ENCODE results near the gene LYPD6.

LYPD6 gene

DNA sequence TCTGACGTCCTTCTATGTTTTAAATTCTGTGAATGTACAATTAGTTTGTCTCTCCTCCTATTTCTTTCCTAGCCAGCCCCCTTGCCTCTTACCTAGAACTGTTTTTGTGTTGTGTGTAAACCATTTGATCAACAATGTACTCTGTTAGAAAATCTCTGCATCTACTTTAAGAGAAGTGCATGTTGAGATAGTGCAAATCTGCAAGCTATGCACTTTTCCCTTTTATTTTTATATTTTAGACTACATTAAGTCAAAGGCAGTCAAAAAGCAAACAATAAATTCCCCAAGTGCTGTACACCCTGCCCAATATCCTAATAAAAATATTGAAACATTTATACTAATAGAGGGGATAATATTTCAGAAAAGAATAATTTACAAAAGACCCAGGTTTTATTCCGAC is 13.7 kb downstream of the LYPD6 start:
- Histone ChIP-seq H3K4me1 (ENCODE audit: insufficient read depth, low read length) (no peaks in the 10 kb centered on the region), H3K4me2 (ENCODE audit: insufficient read depth, low read length) (no peak overlapping the region), H4K20me1 (ENCODE audit: insufficient read depth, low read length) (no peaks in the 10 kb centered on the region), H3K9ac (ENCODE audit: low read depth, low read length) (no peak overlapping the region), H3K36me3 (ENCODE audit: insufficient read depth, low read length) (no peaks in the 10 kb centered on the region), H2AFZ (ENCODE audit: low read depth, low read length) (no peak overlapping the region), H3K27me3 (ENCODE audit: insufficient read depth, low read length, poor library complexity) (no peaks in the 10 kb centered on the region), H3K27ac (ENCODE audit: low read length) (no peak overlapping the region), H3K9me3 (ENCODE audit: insufficient read depth, low read length, severe bottlenecking) (no peaks in the 10 kb centered on the region), H3K4me3 (ENCODE audit: low read depth in 1 of 2, low read length in 2 of 2) (no peak overlapping the region), H3K79me2 (ENCODE audit: insufficient read depth, low read length) (no peaks in the 10 kb centered on the region)
- TF ChIP-seq, protein P1, sequence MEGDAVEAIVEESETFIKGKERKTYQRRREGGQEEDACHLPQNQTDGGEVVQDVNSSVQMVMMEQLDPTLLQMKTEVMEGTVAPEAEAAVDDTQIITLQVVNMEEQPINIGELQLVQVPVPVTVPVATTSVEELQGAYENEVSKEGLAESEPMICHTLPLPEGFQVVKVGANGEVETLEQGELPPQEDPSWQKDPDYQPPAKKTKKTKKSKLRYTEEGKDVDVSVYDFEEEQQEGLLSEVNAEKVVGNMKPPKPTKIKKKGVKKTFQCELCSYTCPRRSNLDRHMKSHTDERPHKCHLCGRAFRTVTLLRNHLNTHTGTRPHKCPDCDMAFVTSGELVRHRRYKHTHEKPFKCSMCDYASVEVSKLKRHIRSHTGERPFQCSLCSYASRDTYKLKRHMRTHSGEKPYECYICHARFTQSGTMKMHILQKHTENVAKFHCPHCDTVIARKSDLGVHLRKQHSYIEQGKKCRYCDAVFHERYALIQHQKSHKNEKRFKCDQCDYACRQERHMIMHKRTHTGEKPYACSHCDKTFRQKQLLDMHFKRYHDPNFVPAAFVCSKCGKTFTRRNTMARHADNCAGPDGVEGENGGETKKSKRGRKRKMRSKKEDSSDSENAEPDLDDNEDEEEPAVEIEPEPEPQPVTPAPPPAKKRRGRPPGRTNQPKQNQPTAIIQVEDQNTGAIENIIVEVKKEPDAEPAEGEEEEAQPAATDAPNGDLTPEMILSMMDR (IDR thresholded peaks at IDR 0.05; ENCODE audit: borderline replicate concordance, extremely low read depth, low read length, poor library complexity, severe bottlenecking): no peak
- TF ChIP-seq EZH2 (IDR thresholded peaks at IDR 0.05; ENCODE audit: borderline replicate concordance, low read depth, low read length, severe bottlenecking): no peak
- DNase-seq (no peak), ATAC-seq (ENCODE audit: insufficient read depth, low read depth) (no peak)

DNA sequence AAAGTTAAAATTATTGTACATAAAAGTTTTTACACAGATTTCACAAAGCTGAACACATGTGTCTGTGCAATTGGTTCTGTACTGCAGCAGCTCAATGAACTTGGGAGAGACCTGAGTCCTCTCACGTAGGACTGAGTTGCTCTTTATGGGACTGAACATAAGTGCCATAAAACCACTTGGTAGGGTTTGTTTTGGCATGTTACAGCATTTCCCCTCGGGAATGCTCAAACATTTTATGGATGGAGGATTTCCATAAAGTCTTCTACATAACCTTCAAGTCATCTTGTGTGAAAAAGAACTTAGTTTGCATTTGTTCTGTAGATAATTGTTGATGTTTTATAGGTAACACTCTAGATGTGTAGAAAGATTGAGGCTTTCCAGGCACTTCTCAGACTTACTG is 15.9 kb downstream of the LYPD6 start:
- DNase-seq: no peak
- H3K27me3 ChIP-seq (ENCODE audit: insufficient read depth, low read length, poor library complexity): no peaks in the 10 kb centered on the region
- no peaks in the 10 kb centered on the region for H3K36me3 ChIP-seq (ENCODE audit: insufficient read depth, low read length)
- no peaks in the 10 kb centered on the region for H3K9me3 ChIP-seq (ENCODE audit: insufficient read depth, low read length, severe bottlenecking)
- H4K20me1 ChIP-seq (ENCODE audit: insufficient read depth, low read length): no peaks in the 10 kb centered on the region
- no peak overlapping the region for H2AFZ ChIP-seq (ENCODE audit: low read depth, low read length)
- H3K4me2 ChIP-seq (ENCODE audit: insufficient read depth, low read length): no peak overlapping the region
- TF ChIP-seq EZH2 (IDR thresholded peaks at IDR 0.05; ENCODE audit: borderline replicate concordance, low read depth, low read length, severe bottlenecking): no peak
- TF ChIP-seq, protein P1 (IDR thresholded peaks at IDR 0.05; ENCODE audit: borderline replicate concordance, extremely low read depth, low read length, poor library complexity, severe bottlenecking): no peak
- no peaks in the 10 kb centered on the region for H3K4me1 ChIP-seq (ENCODE audit: insufficient read depth, low read length)
- H3K4me3 ChIP-seq (ENCODE audit: low read depth in 1 of 2, low read length in 2 of 2): no peak overlapping the region
- H3K79me2 ChIP-seq (ENCODE audit: insufficient read depth, low read length): no peaks in the 10 kb centered on the region
- H3K9ac ChIP-seq (ENCODE audit: low read depth, low read length): no peak overlapping the region
- no peak overlapping the region for H3K27ac ChIP-seq (ENCODE audit: low read length)
- ATAC-seq (ENCODE audit: insufficient read depth, low read depth): no peak

DNA sequence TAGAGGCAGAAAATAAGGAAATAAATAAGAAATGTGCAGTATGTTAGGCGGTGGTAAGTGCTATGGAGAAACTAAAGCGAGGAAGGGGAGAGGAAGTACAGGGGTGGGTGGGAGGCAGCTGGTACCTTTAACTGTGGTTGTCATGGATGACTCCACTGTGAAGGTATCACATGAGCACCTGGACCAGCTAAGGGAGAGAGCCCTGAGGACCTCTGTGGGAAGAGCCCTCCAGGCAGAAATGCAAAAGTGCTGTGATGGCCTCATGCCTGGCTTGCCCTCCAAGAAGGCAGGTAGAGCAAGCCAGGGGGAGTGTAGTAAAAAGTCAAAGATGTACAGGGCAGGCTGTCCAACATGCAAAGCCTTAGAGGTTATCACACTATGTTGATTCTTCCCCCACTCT is 17.9 kb downstream of the LYPD6 start:
- no peak overlapping the region for H3K4me3 ChIP-seq (ENCODE audit: low read depth in 1 of 2, low read length in 2 of 2)
- H3K9ac ChIP-seq (ENCODE audit: low read depth, low read length): no peak overlapping the region
- no peak overlapping the region for H3K4me2 ChIP-seq (ENCODE audit: insufficient read depth, low read length)
- H3K4me1 ChIP-seq (ENCODE audit: insufficient read depth, low read length): no peaks in the 10 kb centered on the region
- H2AFZ ChIP-seq (ENCODE audit: low read depth, low read length): no peak overlapping the region
- no peaks in the 10 kb centered on the region for H3K9me3 ChIP-seq (ENCODE audit: insufficient read depth, low read length, severe bottlenecking)
- no peak for ATAC-seq (ENCODE audit: insufficient read depth, low read depth)
- H3K36me3 ChIP-seq (ENCODE audit: insufficient read depth, low read length): no peaks in the 10 kb centered on the region
- no peaks in the 10 kb centered on the region for H3K27me3 ChIP-seq (ENCODE audit: insufficient read depth, low read length, poor library complexity)
- no peaks in the 10 kb centered on the region for H3K79me2 ChIP-seq (ENCODE audit: insufficient read depth, low read length)
- TF ChIP-seq EZH2 (IDR thresholded peaks at IDR 0.05; ENCODE audit: borderline replicate concordance, low read depth, low read length, severe bottlenecking): no peak
- TF ChIP-seq, protein P1 (IDR thresholded peaks at IDR 0.05; ENCODE audit: borderline replicate concordance, extremely low read depth, low read length, poor library complexity, severe bottlenecking): no peak
- DNase-seq: no peak
- H3K27ac ChIP-seq (ENCODE audit: low read length): no peak overlapping the region
- H4K20me1 ChIP-seq (ENCODE audit: insufficient read depth, low read length): no peaks in the 10 kb centered on the region

DNA sequence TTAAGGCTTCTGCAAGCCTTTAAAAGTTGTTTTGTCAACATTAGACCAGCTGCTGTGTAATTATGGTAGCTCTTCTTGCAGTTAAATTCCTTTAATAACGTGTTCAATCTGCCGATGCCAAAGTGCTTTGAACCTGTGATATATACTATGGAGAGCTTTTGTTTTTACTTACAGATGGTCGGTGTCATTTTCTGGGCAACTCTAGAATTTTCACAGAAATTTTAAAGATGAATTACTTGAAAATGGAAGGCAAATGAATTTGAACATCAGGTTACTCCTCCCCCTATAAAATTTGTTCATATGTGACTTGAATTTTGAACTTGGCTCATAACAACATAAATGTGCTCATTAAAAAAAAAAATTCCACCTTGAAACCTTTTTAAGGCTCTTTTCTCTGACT is 23.0 kb downstream of the LYPD6 start:
- H2AFZ ChIP-seq (ENCODE audit: low read depth, low read length): no peak overlapping the region
- H3K4me1 ChIP-seq (ENCODE audit: insufficient read depth, low read length): no peaks in the 10 kb centered on the region
- ATAC-seq (ENCODE audit: insufficient read depth, low read depth) (no peak), DNase-seq (no peak)
- no peak overlapping the region for H3K4me3 ChIP-seq (ENCODE audit: low read depth in 1 of 2, low read length in 2 of 2)
- no peaks in the 10 kb centered on the region for H3K27me3 ChIP-seq (ENCODE audit: insufficient read depth, low read length, poor library complexity)
- H3K36me3 ChIP-seq (ENCODE audit: insufficient read depth, low read length): no peaks in the 10 kb centered on the region
- no peak overlapping the region for H3K27ac ChIP-seq (ENCODE audit: low read length)
- H3K4me2 ChIP-seq (ENCODE audit: insufficient read depth, low read length): no peak overlapping the region
- H4K20me1 ChIP-seq (ENCODE audit: insufficient read depth, low read length): no peaks in the 10 kb centered on the region
- TF ChIP-seq, protein P1 (IDR thresholded peaks at IDR 0.05; ENCODE audit: borderline replicate concordance, extremely low read depth, low read length, poor library complexity, severe bottlenecking): no peak
- TF ChIP-seq EZH2 (IDR thresholded peaks at IDR 0.05; ENCODE audit: borderline replicate concordance, low read depth, low read length, severe bottlenecking): no peak
- H3K79me2 ChIP-seq (ENCODE audit: insufficient read depth, low read length): no peaks in the 10 kb centered on the region
- no peaks in the 10 kb centered on the region for H3K9me3 ChIP-seq (ENCODE audit: insufficient read depth, low read length, severe bottlenecking)
- H3K9ac ChIP-seq (ENCODE audit: low read depth, low read length): no peak overlapping the region
